Chondrocyte (in vitro differentiated cells): ENCODE measurements around the gene SYCP3. TPM values are rescaled to one million over a fixed set of nuclear protein-coding genes. Genes with fewer than 3 reads are reported as not detected.

Experiments used
- DNase-seq: peaks from one replicate; pipeline ENCODE4 v3.0.0; 2021; ENCODE audit warnings: mixed read lengths, low spot score
- H3K27ac Mint-ChIP-seq: one replicate; pipeline ENCODE4 v1.8.0; 2021; ENCODE audit warnings: mild to moderate bottlenecking, moderate library complexity, mixed read lengths; ENCODE audit not compliant: unreplicated experiment
- H3K27me3 Mint-ChIP-seq: 2 replicates; pipeline ENCODE4 v1.8.0; 2021; ENCODE audit warnings: low read depth, mixed read lengths
- H3K36me3 Mint-ChIP-seq: 2 replicates; pipeline ENCODE4 v1.8.0; 2021; ENCODE audit warnings: low read depth, mixed read lengths
- H3K4me1 Mint-ChIP-seq: 2 replicates; pipeline ENCODE4 v1.8.0; 2021; ENCODE audit warnings: low read depth, mild to moderate bottlenecking, mixed read lengths
- H3K4me3 Mint-ChIP-seq: one replicate; pipeline ENCODE4 v1.8.0; 2021; ENCODE audit warnings: mild to moderate bottlenecking, moderate library complexity, mixed read lengths; ENCODE audit not compliant: unreplicated experiment
- H3K9me3 Mint-ChIP-seq: 2 replicates; pipeline ENCODE4 v1.8.0; 2021; ENCODE audit warnings: low read depth, mixed read lengths
- total RNA-seq: library from RNA; stranded (reverse); gene quantifications from 3 replicates; pipeline ENCODE4 v1.2.1, GENCODE V29; 2021
- TF ChIP-seq, protein P1 (sequence below): fragments of 200-600 bp; sonication (generic); IDR thresholded peaks from 2 replicates; pipeline ENCODE4 v1.5.0; 2021; ENCODE audit warnings: antibody characterized with exemption, mild to moderate bottlenecking, moderate library complexity

SYCP3 gene
- total RNA-seq, 1 donor from 2014 or later: 0.05 TPM

DNA sequence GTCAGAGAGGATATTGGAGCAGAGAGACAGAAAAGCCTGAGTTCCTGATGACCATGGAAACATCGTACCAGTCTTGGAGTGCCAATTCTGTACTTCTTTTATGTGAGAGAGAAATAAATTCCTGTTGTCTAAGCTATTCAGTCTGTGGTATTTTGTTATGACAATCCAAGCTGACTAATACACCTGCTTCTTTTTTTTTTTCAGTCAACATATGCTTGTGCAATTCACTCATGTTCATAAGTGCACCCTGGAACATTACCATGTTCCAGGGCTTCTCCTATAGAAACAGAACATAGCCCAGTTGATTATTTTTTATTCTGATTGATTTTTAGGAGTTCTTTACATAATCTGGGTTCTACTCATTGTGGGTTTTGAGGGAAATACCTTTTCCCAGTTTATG, 43.6 kb downstream of the SYCP3 start:
- DNase-seq: no peak
- Mint-ChIP-seq H3K9me3 (no peaks in the 10 kb centered on the region), H3K4me1 (peaks cover 30% of the 10 kb centered on the region)

GRCh38 chr12:101694986-101695385, 44.3 kb downstream of the SYCP3 start:
- H3K27ac Mint-ChIP-seq: no peak overlapping the region
- no peaks in the 10 kb centered on the region for H3K27me3 Mint-ChIP-seq
- H3K4me1 Mint-ChIP-seq: peaks cover 23% of the 10 kb centered on the region
- DNase-seq: no peak
- no peaks in the 10 kb centered on the region for H3K9me3 Mint-ChIP-seq
- TF ChIP-seq, protein P1, sequence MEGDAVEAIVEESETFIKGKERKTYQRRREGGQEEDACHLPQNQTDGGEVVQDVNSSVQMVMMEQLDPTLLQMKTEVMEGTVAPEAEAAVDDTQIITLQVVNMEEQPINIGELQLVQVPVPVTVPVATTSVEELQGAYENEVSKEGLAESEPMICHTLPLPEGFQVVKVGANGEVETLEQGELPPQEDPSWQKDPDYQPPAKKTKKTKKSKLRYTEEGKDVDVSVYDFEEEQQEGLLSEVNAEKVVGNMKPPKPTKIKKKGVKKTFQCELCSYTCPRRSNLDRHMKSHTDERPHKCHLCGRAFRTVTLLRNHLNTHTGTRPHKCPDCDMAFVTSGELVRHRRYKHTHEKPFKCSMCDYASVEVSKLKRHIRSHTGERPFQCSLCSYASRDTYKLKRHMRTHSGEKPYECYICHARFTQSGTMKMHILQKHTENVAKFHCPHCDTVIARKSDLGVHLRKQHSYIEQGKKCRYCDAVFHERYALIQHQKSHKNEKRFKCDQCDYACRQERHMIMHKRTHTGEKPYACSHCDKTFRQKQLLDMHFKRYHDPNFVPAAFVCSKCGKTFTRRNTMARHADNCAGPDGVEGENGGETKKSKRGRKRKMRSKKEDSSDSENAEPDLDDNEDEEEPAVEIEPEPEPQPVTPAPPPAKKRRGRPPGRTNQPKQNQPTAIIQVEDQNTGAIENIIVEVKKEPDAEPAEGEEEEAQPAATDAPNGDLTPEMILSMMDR: no peak
- H3K36me3 Mint-ChIP-seq: no peaks in the 10 kb centered on the region
- H3K4me3 Mint-ChIP-seq: no peak overlapping the region

More for the DNA sequence above, 43.6 kb downstream of the SYCP3 start:
- Mint-ChIP-seq H3K27me3 (no peaks in the 10 kb centered on the region), H3K27ac (no peak overlapping the region), H3K36me3 (no peaks in the 10 kb centered on the region), H3K4me3 (no peak overlapping the region)
- TF ChIP-seq, protein P1: no peak

GRCh38 chr12:101694297-101694848, 44.9 kb downstream of the SYCP3 start:
- Mint-ChIP-seq H3K4me3 (no peak overlapping the region), H3K27ac (no peak overlapping the region), H3K4me1 (peaks cover 17% of the 10 kb centered on the region), H3K27me3 (no peaks in the 10 kb centered on the region), H3K9me3 (no peaks in the 10 kb centered on the region), H3K36me3 (no peaks in the 10 kb centered on the region)
- no peak for DNase-seq
- TF ChIP-seq, protein P1: no peak

- no peak for DNase-seq
- no peaks in the 10 kb centered on the region for H3K27me3 Mint-ChIP-seq
- no peak overlapping the region for H3K4me3 Mint-ChIP-seq
- H3K4me1 Mint-ChIP-seq: peaks cover 2% of the 10 kb centered on the region
- no peaks in the 10 kb centered on the region for H3K36me3 Mint-ChIP-seq
- H3K27ac Mint-ChIP-seq: no peak overlapping the region
- no peaks in the 10 kb centered on the region for H3K9me3 Mint-ChIP-seq
- TF ChIP-seq, protein P1: no peak
Measured at GRCh38 chr12:101691503-101692096, 47.7 kb downstream of the SYCP3 start.

DNA sequence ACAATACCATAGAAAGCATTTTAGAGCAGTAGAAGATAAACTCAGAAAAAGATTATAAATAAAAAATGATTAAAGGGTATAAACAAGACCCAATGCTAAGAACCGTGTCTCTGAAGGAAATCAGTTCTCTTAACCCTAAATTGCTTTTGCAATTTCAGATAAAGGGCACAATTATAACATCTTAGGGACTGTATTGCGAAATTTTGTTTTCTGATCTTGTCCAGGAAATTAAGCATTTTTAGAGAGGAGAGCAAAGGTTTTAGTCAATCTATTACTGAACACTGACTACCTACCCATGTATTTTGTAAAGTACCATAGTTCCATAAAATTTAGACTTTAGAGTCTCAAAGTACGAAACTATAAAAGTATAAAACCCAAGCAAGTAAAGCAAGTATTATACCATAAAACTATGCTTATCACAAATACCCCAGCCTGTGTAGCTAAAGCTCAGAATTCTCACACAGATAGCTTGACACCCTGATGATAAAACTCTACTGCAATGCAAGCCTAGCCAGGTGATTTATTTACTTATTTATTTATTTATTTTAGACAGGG, 48.6 kb downstream of the SYCP3 start:
- Mint-ChIP-seq H3K4me1 (no peaks in the 10 kb centered on the region), H3K27ac (no peak overlapping the region), H3K9me3 (no peaks in the 10 kb centered on the region), H3K27me3 (no peaks in the 10 kb centered on the region), H3K4me3 (no peak overlapping the region), H3K36me3 (no peaks in the 10 kb centered on the region)
- no peak for DNase-seq
- TF ChIP-seq, protein P1: no peak
